Stimulated activated naive CD8-positive, alpha-beta T cell treated with anti-CD3 and anti-CD28 coated beads, Interleukin-15, Interleukin-2, amounts not matched to agents 100 U/mL and 50 U/mL, for 24 hours (primary cell): ENCODE data around the gene CTDSP2.
"Not testable (repeated sequence)": the region's sequence is repeated elsewhere in the genome, so short reads cannot be mapped to it uniquely, and the experiment has no call there.

ENCODE experiments used
- ATAC-seq: fragments of 150-1000 bp; cut with Tn5 transposase; one replicate; pipeline ENCODE4 v1.10.0; 2021
- DNase-seq: peaks from one replicate; pipeline ENCODE4 v3.0.0; 2021

Gene CTDSP2

DNA sequence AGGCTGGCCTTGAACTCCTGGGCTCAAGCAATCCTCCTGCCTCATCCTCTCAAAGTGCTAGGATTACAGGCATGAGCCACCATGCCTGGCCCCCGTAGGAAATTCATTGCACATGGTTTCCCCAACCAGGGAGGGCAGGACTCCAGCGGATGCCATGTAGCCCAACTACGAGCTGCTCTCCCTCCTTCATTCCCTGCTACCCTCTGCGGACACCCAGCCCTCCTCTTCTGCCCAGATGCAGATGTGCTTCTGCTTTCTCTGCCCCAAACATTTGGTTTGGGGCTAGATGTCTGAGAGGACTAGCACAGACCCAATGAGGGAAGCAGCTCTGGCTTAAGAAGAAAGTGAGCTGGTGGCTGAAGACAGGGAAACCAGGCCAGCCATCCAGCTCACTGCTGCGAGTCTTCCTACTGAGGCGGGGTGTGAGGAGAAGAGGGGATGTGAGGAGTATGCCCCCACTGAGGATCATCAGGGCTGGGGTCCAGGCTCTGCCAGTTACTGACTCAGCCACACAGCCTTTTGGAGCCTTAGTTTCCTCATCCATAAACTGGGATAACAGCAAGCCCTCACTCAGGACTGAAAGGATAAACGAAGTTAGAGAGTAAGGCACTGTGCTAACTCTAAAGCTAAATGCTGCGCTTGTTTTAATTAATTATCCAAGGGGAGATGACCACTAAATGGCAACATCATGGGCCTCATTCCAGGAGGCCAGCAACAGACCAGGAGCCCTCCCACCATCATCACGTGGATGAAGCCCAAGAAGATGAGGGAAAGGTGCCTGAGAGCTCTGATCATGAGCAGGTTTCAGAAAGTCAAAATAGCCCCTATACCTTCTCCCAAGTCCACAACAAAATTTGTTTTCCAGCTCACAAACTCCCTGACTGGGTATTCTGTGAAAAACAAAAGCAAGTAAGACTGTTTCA lies 10.9 kb downstream of the CTDSP2 start:
- DNase-seq, result no peak
- no peak for ATAC-seq

DNA sequence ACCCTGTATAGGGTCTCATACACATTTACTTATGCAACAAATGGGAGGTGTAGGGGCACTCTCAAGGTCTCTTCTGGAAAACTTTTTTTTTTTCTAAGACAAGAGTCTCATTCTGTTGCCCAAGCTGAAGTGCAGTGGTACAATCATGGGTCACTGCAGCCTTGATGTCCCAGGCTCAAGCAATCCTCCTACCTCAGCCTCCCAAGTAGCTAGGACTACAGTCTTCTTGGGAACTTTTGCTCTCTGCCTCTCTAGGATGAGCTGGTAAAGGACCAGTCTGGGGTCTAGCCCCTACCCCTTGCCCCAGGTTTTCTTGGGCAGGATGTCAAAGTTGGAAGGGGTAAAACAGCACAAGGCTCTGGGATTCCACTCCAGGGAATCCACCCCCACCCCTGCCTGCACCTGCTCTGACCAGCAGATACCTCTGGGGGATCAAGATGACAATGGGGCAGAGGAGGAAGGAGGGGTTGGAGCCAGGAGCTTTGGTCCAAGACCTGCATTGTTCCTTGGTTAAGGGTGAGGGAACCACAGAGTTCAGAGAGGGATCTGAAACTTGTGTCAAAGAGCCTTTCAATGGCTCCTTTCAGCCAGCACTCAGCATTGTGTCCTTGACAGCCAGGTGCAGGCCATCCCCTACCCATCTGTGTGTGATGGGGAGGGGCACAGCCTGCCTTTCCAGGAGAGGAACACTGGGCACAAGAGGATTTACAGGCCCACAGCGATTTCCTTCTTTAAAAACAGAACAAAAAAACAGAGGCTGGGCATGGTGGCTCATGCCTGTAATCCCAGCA lies 12.2 kb downstream of the CTDSP2 start:
- ATAC-seq, result no peak
- DNase-seq, result no peak

DNA sequence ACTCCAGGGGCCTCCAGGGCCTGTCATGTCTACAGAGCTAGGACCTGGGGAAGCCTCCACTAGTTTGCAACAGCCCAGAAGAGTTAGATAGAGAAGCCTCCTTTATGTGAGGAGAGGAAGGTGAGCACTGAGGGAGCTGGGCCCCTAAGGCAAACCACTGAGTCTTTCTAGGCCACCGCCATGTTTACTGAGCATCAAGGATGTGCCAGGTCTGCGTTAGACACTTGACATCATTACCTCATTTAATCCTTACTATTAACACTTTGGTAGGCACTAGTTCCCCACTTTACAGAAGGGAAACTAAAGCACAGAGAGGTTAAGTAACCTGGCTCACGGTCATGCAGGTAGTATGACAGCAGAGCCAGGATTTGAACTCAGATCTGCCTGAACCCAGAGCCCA lies 12.9 kb downstream of the CTDSP2 start:
- DNase-seq, result no peak
- no peak for ATAC-seq

GRCh38 chr12:57832966-57833365 lies 13.6 kb downstream of the CTDSP2 start:
- DNase-seq, result peak; percentile 38
- peak; percentile 38 for ATAC-seq

DNA sequence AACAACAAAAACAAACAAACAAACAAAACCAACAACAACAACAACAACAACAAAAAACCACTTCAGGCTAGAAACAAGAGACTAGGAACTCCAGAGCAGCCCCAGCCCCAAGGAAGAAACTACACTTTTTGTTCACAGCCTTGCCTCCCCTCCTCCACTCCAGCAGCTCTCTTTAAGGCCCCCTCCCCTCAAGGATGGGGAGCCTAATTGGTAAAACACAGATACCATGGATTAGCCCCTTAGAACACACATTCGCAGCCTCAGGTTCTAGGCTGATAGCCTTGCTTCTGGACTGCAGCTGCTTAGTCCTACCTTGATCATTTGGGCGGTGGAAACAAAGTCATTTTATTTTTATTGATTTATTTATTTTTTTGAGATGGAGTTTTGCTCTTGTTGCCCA lies 16.1 kb downstream of the CTDSP2 start:
- no peak for ATAC-seq

DNA sequence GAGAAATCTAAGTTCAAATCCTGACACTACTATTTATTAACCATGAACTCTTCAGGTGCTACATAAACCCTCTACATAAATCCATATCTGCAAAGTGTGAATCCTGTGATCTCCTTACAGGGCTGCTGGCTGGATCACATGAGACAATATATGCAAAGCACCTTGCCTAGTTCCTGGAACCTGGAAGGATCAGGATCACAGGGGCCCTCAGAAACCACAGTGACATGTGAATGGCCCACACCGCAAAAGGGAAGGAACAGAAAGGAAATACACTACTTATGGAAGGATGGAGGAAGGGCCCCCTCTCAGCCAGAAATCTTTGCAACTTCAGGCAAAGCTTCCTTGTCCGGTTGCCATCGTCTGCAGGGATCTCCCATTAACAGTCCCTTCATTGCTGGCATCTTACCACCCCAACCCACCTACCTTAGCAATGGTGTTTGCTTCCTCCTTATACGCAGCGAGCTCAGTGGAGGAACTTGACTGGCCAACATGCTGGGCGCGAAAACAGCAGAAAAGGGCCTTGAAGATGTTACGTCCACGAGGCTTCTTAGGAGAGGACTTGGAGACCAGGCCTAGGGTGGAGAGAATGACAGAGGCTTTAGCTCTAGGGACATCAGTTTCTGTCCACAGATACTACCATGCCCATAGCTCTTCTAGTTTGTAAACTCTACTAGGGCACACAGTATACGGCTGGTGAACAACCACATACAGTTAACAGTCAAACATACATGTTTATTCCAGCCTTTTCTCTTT lies 17.3 kb downstream of the CTDSP2 start:
- no peak for DNase-seq
- no peak for ATAC-seq

More for the DNA sequence above, 16.1 kb downstream of the CTDSP2 start:
- no peak for DNase-seq

- ATAC-seq (no peak), DNase-seq (no peak)
Observed at GRCh38 chr12:57826966-57827365, 19.6 kb downstream of the CTDSP2 start.

GRCh38 chr12:57826400-57826799 lies 20.1 kb downstream of the CTDSP2 start:
- DNase-seq (no peak), ATAC-seq (no peak)

DNA sequence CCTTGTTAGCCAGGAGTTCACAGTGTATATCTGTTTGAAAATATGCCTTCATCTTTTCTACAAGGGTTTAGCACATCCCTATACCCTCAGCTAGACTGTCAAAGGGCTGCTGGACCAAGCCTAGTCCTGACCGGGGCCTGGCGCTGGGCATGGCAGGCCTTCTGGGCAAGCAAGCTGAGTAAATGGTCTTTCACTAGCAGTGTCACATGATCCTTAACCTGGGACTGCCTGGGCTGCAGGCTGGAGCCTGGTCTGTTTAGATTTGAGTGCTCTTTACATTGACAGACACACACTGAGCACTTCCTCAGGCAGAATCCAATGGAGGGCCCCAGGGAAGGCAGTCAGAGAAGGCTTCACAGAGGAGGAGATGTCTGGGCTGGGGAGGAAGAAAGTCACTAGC lies 21.1 kb downstream of the CTDSP2 start:
- DNase-seq (no peak), ATAC-seq (no peak)

- DNase-seq, result no peak
- no peak for ATAC-seq
Observed at GRCh38 chr12:57823908-57824640, 22.5 kb downstream of the CTDSP2 start.

GRCh38 chr12:57823131-57823907 lies 23.2 kb downstream of the CTDSP2 start:
- no peak for ATAC-seq
- no peak for DNase-seq

- no peak for ATAC-seq
- DNase-seq, result no peak
Observed at GRCh38 chr12:57822392-57823130, 24.0 kb downstream of the CTDSP2 start.

DNA sequence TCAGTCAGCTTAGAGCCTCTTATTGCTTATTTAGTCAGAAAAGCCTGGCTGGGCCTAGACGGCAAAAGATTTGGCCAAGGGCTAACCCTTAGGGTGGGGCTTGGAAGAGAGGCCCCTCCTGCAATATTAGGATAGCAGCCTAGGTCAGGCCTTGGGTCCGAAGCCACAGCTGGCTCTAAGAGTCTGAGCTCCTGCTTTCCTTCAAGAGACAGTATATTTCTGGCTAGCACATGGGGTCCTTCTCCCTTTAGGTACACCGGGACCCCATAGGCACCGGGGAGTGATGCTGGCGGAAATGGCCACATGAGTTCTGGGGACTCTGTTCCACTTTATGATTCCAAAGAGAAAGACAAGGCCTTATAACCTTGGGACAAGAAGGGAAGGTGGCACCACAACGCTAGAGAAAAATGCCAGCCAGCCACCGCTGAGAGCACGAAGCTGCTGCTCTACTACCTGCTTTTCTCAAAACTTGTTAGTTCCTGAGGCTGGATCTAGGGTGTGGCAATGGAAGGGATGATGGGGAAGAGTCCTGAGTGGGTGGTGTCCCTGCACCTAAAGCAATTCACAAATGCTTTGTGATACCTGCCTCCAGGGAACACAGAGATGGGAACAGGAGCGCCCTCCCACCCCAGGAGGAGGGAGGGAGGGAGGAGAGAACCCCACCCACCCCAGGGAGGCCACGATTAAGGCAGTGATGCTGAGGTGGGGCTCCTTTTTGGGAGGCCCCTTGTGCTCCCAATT lies 24.9 kb downstream of the CTDSP2 start:
- no peak for ATAC-seq
- DNase-seq, result no peak

GRCh38 chr12:57821015-57821414 lies 25.5 kb downstream of the CTDSP2 start:
- ATAC-seq, DNase-seq: not testable (repeated sequence)

DNA sequence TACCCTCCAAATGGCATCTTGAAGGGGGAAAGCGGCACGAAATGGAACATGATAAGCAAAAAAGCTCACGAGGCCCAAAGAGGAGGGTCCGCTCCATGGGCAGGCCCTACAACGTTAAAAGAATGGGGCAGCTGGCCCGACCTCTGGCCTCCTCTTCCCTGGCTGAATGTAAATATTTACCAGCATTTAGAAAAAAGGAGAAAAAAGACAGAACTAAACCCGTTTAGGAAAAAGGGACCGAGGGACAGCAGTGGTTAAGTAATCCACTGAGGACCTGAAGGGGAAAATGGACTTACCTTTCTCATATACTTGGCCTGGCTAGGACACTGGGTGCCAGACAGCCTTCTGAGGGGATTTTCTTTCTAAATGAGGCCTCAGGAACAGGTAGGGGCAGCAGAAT lies 26.4 kb downstream of the CTDSP2 start:
- ATAC-seq, DNase-seq: not testable (repeated sequence)

DNA sequence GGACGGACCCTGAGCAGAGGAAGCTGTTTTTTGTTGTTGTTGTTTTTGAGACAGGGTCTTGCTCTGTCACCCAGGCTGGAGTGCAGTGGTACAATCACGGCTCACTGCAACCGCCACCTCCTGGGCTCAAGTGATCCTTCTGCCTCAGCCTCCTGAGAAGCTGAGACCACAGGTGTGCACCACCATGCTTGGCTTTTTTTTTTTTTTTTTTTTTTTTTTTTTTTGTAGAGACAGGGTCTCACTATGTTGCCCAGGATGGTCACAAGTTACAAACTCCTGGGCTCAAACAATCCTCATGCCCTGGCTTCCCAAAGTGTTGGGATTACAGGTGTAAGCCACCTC lies 28.6 kb downstream of the CTDSP2 start:
- not testable (repeated sequence) for DNase-seq, ATAC-seq

DNA sequence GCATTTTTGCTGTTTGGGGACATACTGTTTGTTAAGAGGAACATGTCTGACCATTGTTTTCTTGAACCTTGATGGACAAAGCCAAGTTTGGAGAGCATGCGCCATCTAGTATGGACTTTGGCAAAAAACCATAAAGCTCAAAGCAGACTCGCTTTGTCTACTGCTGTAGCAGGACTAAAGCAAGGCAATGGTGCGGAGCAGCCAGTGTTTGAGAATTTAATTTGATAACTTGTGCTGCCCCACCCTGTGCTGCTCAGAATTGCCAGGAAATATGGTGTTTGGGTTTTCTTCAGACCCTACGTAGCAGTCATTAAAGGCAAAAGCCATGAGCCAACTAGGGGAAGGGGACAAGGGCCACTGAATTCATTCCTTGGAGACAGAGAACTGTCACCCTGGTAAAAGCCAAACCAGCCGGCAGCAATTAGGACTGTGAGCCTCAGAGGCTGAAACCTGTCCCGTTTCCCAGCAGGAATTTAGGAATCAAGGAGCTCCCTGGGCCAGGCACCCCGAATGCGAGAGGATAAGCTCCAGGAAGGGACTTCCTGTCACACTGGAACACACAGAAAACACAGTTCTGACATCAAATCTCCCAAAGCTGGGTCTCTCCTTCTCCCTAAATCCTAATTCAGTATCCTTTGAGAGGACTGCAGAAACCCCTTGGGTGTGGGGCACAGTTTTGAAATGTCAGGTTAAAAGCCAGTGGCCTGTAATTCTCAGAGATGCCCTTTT lies 29.1 kb downstream of the CTDSP2 start:
- DNase-seq, result no peak

DNA sequence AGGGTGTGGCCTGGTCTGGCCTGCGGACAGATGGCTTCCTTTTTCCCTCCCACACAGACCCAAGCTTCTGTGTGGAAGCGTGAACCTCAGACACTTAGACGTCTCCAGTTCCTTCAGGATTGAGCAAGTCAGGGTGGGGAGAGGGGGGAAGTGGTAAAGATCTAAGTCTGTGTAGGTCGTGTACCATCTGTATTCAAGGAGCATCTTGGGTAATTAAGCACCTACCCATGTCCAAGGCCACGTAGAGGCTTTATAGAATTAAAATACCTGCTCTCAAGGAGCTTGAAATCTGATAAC lies 29.7 kb downstream of the CTDSP2 start:
- DNase-seq (no peak), ATAC-seq (no peak)

More for the DNA sequence above, 29.1 kb downstream of the CTDSP2 start:
- ATAC-seq, result no peak
